Peyer's patch (tissue), 4 donors: ENCODE results near the gene ZNF516. TPM values are rescaled to one million over a fixed set of nuclear protein-coding genes. Genes with fewer than 3 reads are reported as not detected.

Experiments used
- DNase-seq, 3 donors: peaks; one replicate each; pipeline ENCODE4 v3.0.0-alpha.2; 2017 to 2019
- H3K27ac ChIP-seq, 4 donors: fragments of 200-600 bp; sonication (generic); one replicate each; pipeline ENCODE4 v1.5.1; 2016 to 2019
- H3K27me3 ChIP-seq, 2 donors: fragments of 200-600 bp; sonication (generic); one replicate each; pipeline ENCODE4 v1.5.1; 2019
- H3K36me3 ChIP-seq, 3 donors: fragments of 200-600 bp; sonication (generic); one replicate each; pipeline ENCODE4 v1.5.1; 2016 to 2019
- H3K4me1 ChIP-seq, 4 donors: fragments of 200-600 bp; sonication (generic); one replicate each; pipeline ENCODE4 v1.5.1; 2016 to 2019
- H3K4me3 ChIP-seq, 4 donors: fragments of 200-600 bp; sonication (generic); 1 replicate in 3 of 4; 2 replicates in 1 of 4; pipeline ENCODE4 v1.5.1; 2016 to 2019; ENCODE audit warnings: mild to moderate bottlenecking in 1 of 4
- H3K9me3 ChIP-seq, 4 donors: fragments of 200-600 bp; sonication (generic); one replicate each; pipeline ENCODE4 v1.5.1; 2016 to 2019; ENCODE audit warnings: mild to moderate bottlenecking in 1 of 4
- POLR2A ChIP-seq, 2 donors: fragments of 450-650 bp; IDR thresholded peaks; one replicate each; pipeline ENCODE4 v1.5.1; 2017; ENCODE audit warnings: antibody characterized with exemption in 2 of 2, mild to moderate bottlenecking in 2 of 2, moderate library complexity in 2 of 2
- total RNA-seq, 4 donors: library from RNA; depleted of rRNA; stranded (reverse); fragments of >200 nt; gene quantifications; one replicate each; pipeline ENCODE4 v1.1.0, GENCODE V29; 2016
- TF ChIP-seq, protein P1 (sequence below), 6 experiments: fragments of 450-650 bp in 4 of 6; fragments of 200-600 bp in 2 of 6; sonication (generic) in 1 of 6; IDR thresholded peaks; one replicate each; pipeline ENCODE4 v1.5.1; 2017 to 2019; ENCODE audit warnings: antibody characterized with exemption in 6 of 6, mild to moderate bottlenecking in 3 of 6, moderate library complexity in 1 of 6

ZNF516 gene
- total RNA-seq, 4 donors from 2014 or later: 19.8 to 39.6 (median 25.7) TPM

DNA sequence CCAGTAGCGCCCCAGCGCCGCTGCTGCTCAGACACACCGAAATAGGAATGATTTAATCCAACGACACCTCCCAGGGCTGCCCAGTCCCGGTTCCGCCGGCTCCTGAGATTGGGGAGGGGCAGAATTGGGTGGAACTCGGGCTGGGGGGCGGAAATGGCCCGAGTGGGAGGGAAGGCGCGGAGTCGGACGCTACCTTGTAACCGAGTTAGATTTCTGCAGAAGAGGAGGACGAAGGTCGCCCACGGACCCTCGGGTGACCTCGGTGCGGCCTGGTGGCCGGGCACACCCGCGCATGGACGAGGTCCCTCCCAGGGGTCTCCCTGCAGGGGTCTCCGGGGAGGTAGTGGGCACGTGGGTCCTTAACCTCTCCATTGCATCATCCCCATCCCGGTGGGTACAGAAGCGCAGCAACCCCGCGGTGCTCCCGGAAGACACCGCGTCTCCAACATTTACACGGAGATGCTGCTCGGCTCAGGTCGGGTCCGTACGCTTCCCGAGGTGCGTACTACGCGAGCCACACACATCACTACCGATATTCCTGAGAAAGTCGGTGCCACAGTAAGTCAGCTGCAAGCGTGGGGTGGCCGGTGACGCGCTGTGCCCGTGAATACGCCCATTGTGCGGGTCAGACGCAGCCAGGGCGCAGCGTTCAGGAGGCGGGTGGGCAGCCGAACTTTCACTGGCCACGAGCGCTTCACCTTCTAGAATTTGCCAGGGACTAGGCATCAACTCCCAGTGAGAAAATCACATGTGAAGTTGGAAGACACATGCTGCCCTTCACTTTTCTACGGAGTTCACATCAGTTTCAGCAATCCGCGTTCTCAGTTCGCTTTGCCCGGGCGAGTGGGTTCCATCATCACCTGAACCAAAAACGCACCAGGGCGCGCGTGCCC is 3.0 kb downstream of the ZNF516 start:
- H3K9me3 ChIP-seq: no peaks in the 10 kb centered on the region
- TF ChIP-seq, protein P1, sequence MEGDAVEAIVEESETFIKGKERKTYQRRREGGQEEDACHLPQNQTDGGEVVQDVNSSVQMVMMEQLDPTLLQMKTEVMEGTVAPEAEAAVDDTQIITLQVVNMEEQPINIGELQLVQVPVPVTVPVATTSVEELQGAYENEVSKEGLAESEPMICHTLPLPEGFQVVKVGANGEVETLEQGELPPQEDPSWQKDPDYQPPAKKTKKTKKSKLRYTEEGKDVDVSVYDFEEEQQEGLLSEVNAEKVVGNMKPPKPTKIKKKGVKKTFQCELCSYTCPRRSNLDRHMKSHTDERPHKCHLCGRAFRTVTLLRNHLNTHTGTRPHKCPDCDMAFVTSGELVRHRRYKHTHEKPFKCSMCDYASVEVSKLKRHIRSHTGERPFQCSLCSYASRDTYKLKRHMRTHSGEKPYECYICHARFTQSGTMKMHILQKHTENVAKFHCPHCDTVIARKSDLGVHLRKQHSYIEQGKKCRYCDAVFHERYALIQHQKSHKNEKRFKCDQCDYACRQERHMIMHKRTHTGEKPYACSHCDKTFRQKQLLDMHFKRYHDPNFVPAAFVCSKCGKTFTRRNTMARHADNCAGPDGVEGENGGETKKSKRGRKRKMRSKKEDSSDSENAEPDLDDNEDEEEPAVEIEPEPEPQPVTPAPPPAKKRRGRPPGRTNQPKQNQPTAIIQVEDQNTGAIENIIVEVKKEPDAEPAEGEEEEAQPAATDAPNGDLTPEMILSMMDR (IDR thresholded peaks at IDR 0.05): no peak
- TF ChIP-seq POLR2A (IDR thresholded peaks at IDR 0.05): peak in 1 of 2 donors; percentile 19
- peaks cover 0 to 17% (median 4%) of the 10 kb centered on the region in 4 donors for H3K4me1 ChIP-seq
- peak overlapping the region; percentile 69 to 91 (median 81) for H3K27ac ChIP-seq
- no peaks in the 10 kb centered on the region for H3K36me3 ChIP-seq
- peak overlapping the region; percentile 52 to 94 (median 72) for H3K4me3 ChIP-seq
- no peaks in the 10 kb centered on the region for H3K27me3 ChIP-seq
- peak in 2 of 3 donors; percentile 64 to 73 for DNase-seq

DNA sequence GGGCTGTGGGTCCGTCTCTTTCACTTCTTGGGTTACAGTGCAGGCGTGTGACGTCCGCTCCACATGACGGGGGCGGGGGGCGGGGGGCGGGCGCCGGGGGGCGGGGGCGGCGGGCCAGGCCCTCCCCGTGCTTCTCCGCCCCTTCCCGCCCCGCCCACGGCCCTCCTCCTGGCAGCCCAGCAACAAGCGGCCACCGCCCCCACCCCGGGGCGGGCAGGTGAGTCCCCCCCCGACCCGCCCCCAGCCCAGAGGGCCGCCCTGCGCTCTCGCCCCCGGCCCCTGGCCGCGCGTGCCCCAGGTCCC is 3.6 kb downstream of the ZNF516 start:
- Histone ChIP-seq H3K27me3 (no peaks in the 10 kb centered on the region), H3K9me3 (no peaks in the 10 kb centered on the region), H3K27ac (peak overlapping the region; percentile 69 to 91 (median 81)), H3K4me3 (peak overlapping the region; percentile 52 to 94 (median 72)), H3K36me3 (no peaks in the 10 kb centered on the region), H3K4me1 (peaks cover 0 to 17% (median 4%) of the 10 kb centered on the region in 4 donors)
- no peak for TF ChIP-seq POLR2A (IDR thresholded peaks at IDR 0.05)
- TF ChIP-seq, protein P1 (IDR thresholded peaks at IDR 0.05): no peak
- DNase-seq: peak; percentile 71 to 86 (median 86)

DNA sequence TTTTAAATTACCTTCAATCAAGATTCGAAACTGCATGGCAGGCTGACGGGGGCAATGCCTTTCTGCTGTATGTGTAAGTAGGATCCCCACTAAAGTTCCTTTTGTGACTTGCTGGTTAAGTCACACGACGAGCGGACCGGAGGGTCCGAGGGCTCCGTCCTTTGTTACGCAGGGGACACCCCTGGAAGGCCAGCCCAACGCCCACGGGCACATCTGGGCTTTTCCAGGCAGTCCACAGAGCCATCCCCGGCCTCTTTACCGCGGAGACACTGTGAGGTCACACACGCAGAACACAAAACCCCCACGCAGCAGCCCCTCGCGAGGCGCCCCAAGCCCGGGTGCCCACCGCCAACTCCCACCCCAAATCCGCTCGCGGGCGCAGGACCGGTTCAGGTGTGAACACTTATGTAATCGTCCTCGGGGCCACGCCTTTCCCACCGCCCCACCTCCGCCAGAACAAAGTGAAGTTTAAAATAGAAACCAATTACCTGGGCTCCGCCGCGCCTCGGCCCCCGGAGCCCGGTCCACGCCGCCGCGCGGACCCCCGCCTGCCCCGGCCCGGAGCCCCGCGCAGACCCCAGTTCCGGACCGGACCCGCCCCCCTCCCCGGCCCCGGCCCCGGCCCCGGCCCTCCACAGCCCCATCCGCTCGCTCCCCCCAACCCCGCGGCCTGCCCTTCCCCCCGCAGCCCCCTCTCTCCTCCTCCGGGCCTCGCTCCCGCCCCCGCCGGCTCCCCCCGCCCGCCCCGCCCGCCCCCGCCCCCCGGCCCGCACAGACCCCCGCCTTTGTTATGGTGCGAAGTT is 4.2 kb downstream of the ZNF516 start:
- H3K4me3 ChIP-seq: peak overlapping the region; percentile 52 to 94 (median 72)
- H3K9me3 ChIP-seq: no peaks in the 10 kb centered on the region
- TF ChIP-seq POLR2A (IDR thresholded peaks at IDR 0.05): no peak
- TF ChIP-seq, protein P1 (IDR thresholded peaks at IDR 0.05): no peak
- H3K27ac ChIP-seq: peak overlapping the region; percentile 69 to 91 (median 81)
- peaks cover 0 to 17% (median 4%) of the 10 kb centered on the region in 4 donors for H3K4me1 ChIP-seq
- no peaks in the 10 kb centered on the region for H3K27me3 ChIP-seq
- H3K36me3 ChIP-seq: no peaks in the 10 kb centered on the region
- DNase-seq: peak in 2 of 3 donors; percentile 79

GRCh38 chr18:76490033-76490432 is 5.0 kb downstream of the ZNF516 start:
- H3K36me3 ChIP-seq: no peaks in the 10 kb centered on the region
- H3K4me3 ChIP-seq: peak overlapping the region in 2 of 4 donors; percentile 91 to 94
- TF ChIP-seq, protein P1 (IDR thresholded peaks at IDR 0.05): no peak
- no peak for TF ChIP-seq POLR2A (IDR thresholded peaks at IDR 0.05)
- H3K9me3 ChIP-seq: no peaks in the 10 kb centered on the region
- peak overlapping the region in 1 of 4 donors; percentile 87 for H3K27ac ChIP-seq
- no peak for DNase-seq
- H3K27me3 ChIP-seq: no peaks in the 10 kb centered on the region
- H3K4me1 ChIP-seq: peaks cover 0 to 17% (median 4%) of the 10 kb centered on the region in 4 donors

DNA sequence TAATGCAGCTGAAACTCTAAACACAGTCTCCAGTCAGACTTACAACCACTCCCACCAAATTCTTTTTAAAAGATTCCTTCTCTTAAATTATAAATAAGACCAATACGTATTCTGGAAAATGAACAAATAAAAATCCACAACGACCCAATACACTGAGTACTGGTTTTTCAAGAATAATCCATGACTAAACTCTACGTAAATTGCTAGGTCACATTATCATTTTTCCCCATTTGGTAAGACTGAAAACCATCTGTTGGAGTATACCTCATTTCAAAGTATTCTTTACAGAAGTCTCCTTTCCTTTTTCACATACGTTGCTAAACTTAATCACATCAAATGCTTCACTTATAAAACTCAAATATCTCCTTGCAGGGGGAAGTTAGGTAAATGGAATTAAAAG is 6.0 kb downstream of the ZNF516 start:
- no peak overlapping the region for H3K4me3 ChIP-seq
- no peak overlapping the region for H3K27ac ChIP-seq
- no peak for DNase-seq
- H3K4me1 ChIP-seq: peaks cover 0 to 17% (median 4%) of the 10 kb centered on the region in 4 donors
- TF ChIP-seq, protein P1 (IDR thresholded peaks at IDR 0.05): no peak
- no peak for TF ChIP-seq POLR2A (IDR thresholded peaks at IDR 0.05)
- no peaks in the 10 kb centered on the region for H3K9me3 ChIP-seq
- no peaks in the 10 kb centered on the region for H3K27me3 ChIP-seq
- no peaks in the 10 kb centered on the region for H3K36me3 ChIP-seq
